ENCODE results near the gene LRP1. TPM values are rescaled to one million over a fixed set of nuclear protein-coding genes. Genes with fewer than 3 reads are reported as not detected.

LRP1 gene
- total and polyA plus RNA-seq, 2 experiments from 2014 or later, result 26.6 to 145 TPM

GRCh38 chr12:57223191-57224165 lies 95.2 kb downstream of the LRP1 start:
- Histone ChIP-seq H3K27ac (ENCODE audit: low read depth) (no peak overlapping the region), H3K4me1 (ENCODE audit: insufficient read depth) (peaks cover 67% of the 10 kb centered on the region), H3K27me3 (ENCODE audit: insufficient read depth) (peaks cover 99% of the 10 kb centered on the region), H4K20me1 (replicated peaks; ENCODE audit: insufficient read depth) (peaks cover 5% of the 10 kb centered on the region; the same call in 1 of the 2 replicates), H2AFZ (no peak overlapping the region), H3F3A (replicated peaks; ENCODE audit: low read depth) (peaks cover 26% of the 10 kb centered on the region; the same call in 1 of the 2 replicates), H3K9me2 (ENCODE audit: insufficient read depth) (no peaks in the 10 kb centered on the region), H3K36me3 (ENCODE audit: insufficient read depth) (no peaks in the 10 kb centered on the region), H3K4me3 (no peak overlapping the region), H3K4me2 (peak overlapping the region; percentile 57; the same call in 1 of the 2 replicates), H3K79me2 (replicated peaks; ENCODE audit: insufficient read depth) (no peaks in the 10 kb centered on the region)
- peaks cover 82% of the 10 kb centered on the region for H3K27me3 Mint-ChIP-seq (ENCODE audit: insufficient read depth, low read depth, poor library complexity)
- TF ChIP-seq EZH2phosphoT487 (IDR thresholded peaks at IDR 0.05; ENCODE audit: unreplicated experiment), result no peak
- TF ChIP-seq JUNB (IDR thresholded peaks at IDR 0.05; ENCODE audit: unreplicated experiment), result no peak
- TF ChIP-seq, protein P1, sequence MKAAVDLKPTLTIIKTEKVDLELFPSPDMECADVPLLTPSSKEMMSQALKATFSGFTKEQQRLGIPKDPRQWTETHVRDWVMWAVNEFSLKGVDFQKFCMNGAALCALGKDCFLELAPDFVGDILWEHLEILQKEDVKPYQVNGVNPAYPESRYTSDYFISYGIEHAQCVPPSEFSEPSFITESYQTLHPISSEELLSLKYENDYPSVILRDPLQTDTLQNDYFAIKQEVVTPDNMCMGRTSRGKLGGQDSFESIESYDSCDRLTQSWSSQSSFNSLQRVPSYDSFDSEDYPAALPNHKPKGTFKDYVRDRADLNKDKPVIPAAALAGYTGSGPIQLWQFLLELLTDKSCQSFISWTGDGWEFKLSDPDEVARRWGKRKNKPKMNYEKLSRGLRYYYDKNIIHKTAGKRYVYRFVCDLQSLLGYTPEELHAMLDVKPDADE (IDR thresholded peaks at IDR 0.05), result no peak
- TF ChIP-seq, protein P2, sequence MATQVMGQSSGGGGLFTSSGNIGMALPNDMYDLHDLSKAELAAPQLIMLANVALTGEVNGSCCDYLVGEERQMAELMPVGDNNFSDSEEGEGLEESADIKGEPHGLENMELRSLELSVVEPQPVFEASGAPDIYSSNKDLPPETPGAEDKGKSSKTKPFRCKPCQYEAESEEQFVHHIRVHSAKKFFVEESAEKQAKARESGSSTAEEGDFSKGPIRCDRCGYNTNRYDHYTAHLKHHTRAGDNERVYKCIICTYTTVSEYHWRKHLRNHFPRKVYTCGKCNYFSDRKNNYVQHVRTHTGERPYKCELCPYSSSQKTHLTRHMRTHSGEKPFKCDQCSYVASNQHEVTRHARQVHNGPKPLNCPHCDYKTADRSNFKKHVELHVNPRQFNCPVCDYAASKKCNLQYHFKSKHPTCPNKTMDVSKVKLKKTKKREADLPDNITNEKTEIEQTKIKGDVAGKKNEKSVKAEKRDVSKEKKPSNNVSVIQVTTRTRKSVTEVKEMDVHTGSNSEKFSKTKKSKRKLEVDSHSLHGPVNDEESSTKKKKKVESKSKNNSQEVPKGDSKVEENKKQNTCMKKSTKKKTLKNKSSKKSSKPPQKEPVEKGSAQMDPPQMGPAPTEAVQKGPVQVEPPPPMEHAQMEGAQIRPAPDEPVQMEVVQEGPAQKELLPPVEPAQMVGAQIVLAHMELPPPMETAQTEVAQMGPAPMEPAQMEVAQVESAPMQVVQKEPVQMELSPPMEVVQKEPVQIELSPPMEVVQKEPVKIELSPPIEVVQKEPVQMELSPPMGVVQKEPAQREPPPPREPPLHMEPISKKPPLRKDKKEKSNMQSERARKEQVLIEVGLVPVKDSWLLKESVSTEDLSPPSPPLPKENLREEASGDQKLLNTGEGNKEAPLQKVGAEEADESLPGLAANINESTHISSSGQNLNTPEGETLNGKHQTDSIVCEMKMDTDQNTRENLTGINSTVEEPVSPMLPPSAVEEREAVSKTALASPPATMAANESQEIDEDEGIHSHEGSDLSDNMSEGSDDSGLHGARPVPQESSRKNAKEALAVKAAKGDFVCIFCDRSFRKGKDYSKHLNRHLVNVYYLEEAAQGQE (IDR thresholded peaks at IDR 0.05; ENCODE audit: unreplicated experiment), result no peak
- TF ChIP-seq CTCF (conservative IDR thresholded peaks at IDR 0.05; ENCODE audit: low read depth in 2 of 2), result no peak
- TF ChIP-seq CREB1 (CRISPR knock-in tag; IDR thresholded peaks at IDR 0.05; ENCODE audit: low read depth), result no peak
- no peak for TF ChIP-seq STAT1 (IDR thresholded peaks at IDR 0.05; ENCODE audit: unreplicated experiment)
- no peak for TF ChIP-seq NANOG (IDR thresholded peaks at IDR 0.05; ENCODE audit: borderline replicate concordance)
- H3K9me3 Mint-ChIP-seq, result peaks cover 3% of the 10 kb centered on the region
- H3K4me3 Mint-ChIP-seq, result peak overlapping the region; percentile 0; the same call in 1 of the 3 replicates
- no peak overlapping the region for H3K27ac Mint-ChIP-seq
- H3K4me1 Mint-ChIP-seq, result peaks cover 67% of the 10 kb centered on the region
- no peak for DNase-seq (ENCODE audit: low spot score)
- H3K36me3 Mint-ChIP-seq (ENCODE audit: low read depth), result no peaks in the 10 kb centered on the region; the same call in 2 of the 3 replicates
- no peak for ATAC-seq
